Umbilical cord (tissue), 2 donors: ENCODE measurements around the gene RBM39. TPM values are rescaled to one million over a fixed set of nuclear protein-coding genes. Genes with fewer than 3 reads are reported as not detected.

ENCODE experiments used
- DNase-seq: peaks from one replicate; pipeline ENCODE4 v3.0.0-alpha.2; 2015; ENCODE audit warnings: low spot score
- total RNA-seq: library from RNA; depleted of rRNA; stranded (reverse); fragments of >200 nt; gene quantifications from one replicate; pipeline ENCODE4 v1.2.3, GENCODE V29; 2014; ENCODE audit warnings: low replicate concordance; ENCODE audit not compliant: insufficient read depth

Gene RBM39
- total RNA-seq, 1 donor from 2014 or later, result 460 TPM

- no peak for DNase-seq
Measured at GRCh38 chr20:35674921-35675320, 67.1 kb downstream of the RBM39 start.

DNA sequence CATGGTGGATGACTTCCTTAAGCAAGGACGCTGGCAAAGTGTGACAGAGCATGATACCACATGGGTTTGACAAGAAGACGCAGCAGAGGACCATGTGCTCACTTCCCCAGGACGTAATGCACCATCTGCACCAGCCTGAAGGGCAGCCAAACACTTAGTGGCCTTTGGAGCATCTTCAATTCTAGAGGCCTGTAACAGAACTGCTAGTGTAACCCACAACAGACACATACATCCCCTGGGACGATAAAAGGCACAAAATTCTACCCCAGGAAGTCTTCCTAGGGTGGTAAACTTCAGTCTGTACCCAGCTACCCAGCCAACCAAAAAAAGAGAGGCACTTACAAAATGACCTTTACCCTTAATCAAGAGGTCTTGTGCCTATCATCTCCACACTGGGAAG lies 68.2 kb downstream of the RBM39 start:
- DNase-seq, result no peak

DNA sequence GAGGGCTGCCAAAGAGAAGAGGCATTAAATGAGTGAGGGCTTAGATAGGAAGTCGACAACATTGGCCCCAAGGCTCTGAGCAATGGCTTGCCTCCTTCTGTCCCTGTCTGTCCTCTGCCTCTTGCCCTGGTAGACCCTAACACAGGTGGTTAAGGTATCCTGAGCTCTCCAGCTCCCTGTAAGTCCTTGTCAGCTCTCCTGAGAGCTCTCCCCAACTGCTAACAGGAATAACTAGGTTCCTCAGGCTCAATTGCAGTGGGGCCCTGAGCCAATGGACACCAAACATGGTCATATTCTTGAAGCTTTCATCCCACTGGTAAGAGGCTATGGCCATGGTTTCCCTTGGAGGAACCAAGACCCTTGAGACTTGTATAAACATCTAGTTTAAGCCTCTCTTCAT lies 72.4 kb downstream of the RBM39 start:
- DNase-seq, result no peak

DNA sequence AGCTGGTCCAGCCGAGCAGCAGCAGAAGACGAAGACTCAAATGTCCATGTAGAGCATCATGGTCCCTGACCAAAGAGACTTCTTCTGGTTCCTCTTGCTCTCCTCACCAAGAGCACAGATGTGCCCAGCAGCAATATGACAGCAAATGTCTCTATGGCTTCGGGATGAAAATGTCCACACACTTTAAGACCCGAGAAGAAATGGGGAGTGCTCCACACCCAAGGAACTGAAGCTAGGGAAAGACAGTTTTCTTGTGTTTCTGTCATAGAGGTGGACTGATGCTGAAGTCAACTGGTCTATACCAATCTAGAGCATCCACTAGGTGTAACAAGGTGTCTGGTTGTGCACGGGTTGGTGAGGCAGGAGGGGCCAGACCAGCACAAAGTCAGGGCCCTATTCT lies 72.8 kb downstream of the RBM39 start:
- DNase-seq, result no peak

GRCh38 chr20:35665949-35666288 lies 76.1 kb downstream of the RBM39 start:
- DNase-seq, result no peak

DNA sequence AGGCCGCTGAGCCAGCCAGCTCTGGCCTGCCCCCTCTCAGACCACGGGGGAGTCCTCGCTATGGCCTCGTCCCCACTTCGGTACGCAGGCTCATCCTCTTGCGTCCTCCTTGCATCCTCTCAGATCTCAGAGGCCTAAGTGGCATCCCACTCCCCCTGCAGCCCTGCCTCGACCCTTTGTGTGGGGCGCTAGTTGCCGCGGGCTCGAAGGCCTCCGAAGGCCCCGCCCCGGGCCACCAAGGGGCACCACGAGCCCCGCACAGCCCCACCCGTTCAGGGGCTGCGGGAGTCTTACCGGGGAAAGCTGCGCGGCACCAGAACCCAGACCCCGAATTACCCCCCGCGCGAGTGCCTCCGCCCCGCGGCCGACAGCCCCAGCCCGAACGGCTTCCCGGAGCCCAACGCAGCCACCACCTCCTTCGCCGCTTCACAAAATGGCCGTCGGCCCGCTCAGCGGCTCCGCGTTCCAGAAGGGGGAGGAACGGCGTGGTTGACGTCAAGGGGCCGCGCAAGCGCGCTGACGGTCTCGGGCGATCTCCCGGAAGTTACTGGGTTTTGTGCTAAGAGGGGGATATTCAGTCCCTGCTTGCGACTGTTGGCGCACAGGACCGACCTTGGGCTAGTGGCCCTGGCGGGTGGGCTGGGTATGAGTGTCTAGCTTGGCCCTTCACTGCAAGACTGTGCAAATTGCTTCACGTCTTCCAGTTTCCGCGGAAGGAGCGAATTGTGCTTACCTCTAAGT lies 77.4 kb downstream of the RBM39 start, which contains the start of the genes CPNE1 and RBM12:
Gene CPNE1 (minus strand): TSS at position 435 of the 741 bp plus-strand sequence. CDS start 31,977 bp downstream, outside the sequence.
Gene RBM12 (minus strand): TSS at position 435 of the 741 bp plus-strand sequence. CDS start 9,578 bp downstream, outside the sequence.
- peak; percentile 95 for DNase-seq

DNA sequence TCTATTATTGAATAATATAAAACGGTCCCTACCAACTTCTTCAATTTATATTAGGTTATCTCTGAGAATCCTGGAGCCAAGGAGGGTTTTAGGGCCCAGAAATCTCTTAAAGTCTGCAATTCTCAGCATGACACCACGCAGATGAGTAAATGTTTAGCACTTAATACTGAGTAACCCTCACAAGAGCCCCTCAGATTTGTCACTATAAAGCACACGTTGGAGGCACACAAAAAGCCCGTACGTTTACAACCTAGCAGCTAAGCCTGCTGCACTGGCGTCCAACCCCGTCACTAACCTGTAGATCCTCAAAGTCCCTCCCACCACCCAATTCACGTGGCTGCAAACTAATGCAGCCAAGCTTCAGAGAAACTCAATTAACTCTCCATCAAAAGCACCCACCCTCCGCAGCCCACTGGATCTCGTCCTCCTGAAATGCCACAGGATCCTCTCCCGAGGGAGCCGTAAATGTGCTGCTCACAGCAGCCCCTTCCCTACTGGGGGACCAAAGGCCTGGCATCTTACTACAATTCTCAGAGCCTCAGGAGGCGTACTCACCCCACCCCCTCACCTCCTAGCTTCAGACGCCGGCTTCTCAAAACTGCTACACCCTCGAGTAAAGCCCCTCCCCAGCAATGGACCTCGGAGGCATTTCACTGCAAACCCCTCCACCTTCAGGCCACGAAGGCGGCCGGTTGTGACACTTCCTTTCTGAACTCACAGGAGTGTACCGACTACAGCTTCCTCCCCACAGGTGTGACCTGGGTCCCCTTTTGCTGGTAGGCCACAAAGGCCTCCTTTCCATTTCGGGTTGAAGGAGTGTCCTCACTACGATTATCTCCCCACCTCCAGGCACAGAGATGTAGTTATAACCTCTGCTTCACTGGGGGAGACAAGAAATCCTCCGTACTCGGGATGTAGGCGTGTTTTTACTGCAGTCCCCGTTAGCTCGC lies 78.3 kb downstream of the RBM39 start:
- peak; percentile 44 for DNase-seq

GRCh38 chr20:35662551-35662950 lies 79.5 kb downstream of the RBM39 start:
- DNase-seq, result no peak

- DNase-seq, result no peak
Measured at GRCh38 chr20:35661908-35662307, 80.2 kb downstream of the RBM39 start.

DNA sequence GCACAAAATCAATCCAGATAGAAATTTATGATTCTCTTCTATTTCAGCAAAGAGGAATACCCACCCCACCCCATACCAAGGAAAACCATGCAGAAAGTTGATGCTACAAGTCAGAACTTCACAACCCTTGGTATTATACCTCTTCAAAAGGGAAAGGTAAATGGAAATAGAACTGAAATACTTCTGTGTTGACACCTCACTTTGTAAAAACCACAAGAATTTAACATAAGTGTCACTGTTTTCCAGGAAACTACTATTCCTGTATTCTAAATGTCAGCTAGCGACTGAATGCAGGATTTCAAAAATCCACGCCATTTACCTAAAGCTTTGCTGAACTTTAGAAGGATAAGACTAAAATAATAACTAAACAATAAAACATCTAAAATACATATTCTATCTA lies 81.0 kb downstream of the RBM39 start:
- DNase-seq, result no peak

DNA sequence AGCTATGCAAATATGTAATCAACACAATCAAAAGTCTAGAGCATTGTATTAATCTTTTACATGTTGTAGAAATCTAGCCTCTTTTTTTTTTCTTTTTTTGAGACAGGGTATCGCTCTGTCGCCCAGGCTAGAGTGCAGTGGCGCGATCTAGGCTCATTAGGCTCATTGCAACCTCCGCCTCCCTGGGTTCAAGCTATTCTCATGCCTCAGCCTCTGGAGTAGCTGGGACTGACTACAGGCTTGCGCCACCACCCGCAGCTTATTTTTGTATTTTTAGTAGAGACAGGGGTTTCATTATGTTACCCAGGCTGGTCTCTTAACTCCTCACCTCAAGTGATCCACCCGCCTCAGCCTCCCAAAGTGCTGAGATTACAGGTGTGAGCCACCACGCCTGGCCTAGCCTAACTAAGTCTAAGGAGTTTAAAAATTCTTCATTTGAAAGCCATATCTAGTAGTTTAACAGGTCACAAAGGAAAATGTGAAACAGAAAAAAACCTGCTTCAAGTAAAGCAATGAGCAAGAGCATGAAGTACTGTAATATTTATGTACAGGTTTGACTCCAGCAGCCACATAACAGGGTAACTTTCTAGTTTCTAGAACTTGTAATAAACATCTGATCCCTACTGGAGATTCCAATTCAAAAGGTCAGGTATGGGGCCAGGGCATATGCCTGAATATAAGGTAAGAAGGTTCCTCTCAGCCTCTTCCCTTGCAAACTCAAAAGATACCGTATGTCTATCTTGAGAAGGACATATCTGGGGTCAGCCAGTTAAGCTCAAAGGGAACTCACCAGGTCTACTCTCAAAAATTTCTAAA lies 81.7 kb downstream of the RBM39 start:
- DNase-seq, result no peak

GRCh38 chr20:35657271-35657670 lies 84.8 kb downstream of the RBM39 start:
- DNase-seq, result no peak

DNA sequence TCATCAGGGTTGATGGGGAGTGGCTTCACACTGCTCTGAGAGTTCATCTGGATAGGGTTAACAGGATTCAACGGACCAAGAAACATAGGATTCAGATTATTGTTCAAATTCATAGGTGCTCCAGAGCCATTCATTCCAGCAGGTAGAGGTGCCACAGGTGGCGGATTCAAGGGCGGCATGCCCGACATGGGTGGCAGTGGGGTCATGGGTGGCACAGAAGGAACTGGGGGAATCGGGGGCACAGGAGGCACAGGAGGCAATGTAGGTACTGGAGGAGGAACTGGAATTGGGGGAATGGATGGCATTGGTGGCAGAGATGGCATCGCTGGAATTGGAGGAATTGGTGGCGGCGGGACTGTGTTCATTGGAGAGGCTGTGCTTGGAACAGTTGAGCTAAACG lies 87.6 kb downstream of the RBM39 start:
- no peak for DNase-seq

- DNase-seq, result no peak
Measured at GRCh38 chr20:35653893-35654292, 88.2 kb downstream of the RBM39 start.

Other genes with a start within 250 kb of the RBM39 start
- gene C20orf173, start 212.6 kb downstream of the RBM39 start, total RNA-seq, result not detected
- gene ERGIC3, start 200.2 kb downstream of the RBM39 start, total RNA-seq, result 187 TPM
- 15.6 TPM for gene SPAG4, start 126.4 kb downstream of the RBM39 start, total RNA-seq
- 128 TPM for gene CPNE1, start 77.4 kb downstream of the RBM39 start, total RNA-seq
- gene RBM12, start 77.4 kb downstream of the RBM39 start, total RNA-seq, result 49.6 TPM
- 6.3 TPM for gene NFS1, start 42.9 kb downstream of the RBM39 start, total RNA-seq
- gene ROMO1, start 42.9 kb downstream of the RBM39 start, total RNA-seq, result 37.6 TPM
- 58.5 TPM for gene PHF20, start 29.8 kb upstream of the RBM39 start, total RNA-seq
- gene SCAND1, start 212.2 kb upstream of the RBM39 start, total RNA-seq, result 21.4 TPM
- gene CNBD2, start 226.3 kb upstream of the RBM39 start, total RNA-seq, result 0.48 TPM